WI38 (cell line): ENCODE measurements around the gene SLC38A7.
A peak's percentile ranks its signal among the peaks of the same experiment; 100 is the strongest.
"Not testable (repeated sequence)": the region's sequence is repeated elsewhere in the genome, so short reads cannot be mapped to it uniquely, and the experiment has no call there.

Experiments used
- H3K4me3 ChIP-seq: 2 replicates; pipeline ENCODE4 v1.5.1; 2011; ENCODE audit warnings: low read depth, mild to moderate bottlenecking, control low read depth, low read length
- CTCF ChIP-seq: IDR thresholded peaks from 2 replicates; pipeline ENCODE4 v1.5.1; 2012; ENCODE audit warnings: low read depth, mild to moderate bottlenecking, control low read depth, low read length

SLC38A7 gene

DNA sequence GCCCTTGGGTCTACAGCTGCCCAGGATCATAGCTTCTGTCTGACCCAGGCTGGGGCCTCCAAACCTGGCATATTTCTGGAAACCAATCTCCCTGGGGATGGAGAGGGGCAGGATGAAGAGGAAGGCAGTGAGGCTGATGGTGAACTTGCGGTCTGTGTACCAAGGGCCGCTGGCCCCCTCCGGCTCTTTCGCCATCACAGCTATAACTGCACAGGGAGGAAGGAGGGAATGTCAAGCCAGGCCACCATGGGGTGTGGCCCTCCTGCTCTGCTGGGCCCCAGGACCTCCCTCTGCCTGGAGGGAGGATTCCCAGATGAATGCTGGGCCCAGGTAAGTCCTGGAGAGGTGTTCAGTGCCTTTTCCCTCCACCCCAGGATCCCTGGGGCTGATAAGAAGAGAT is 6.3 kb downstream of the SLC38A7 start:
- H3K4me3 ChIP-seq = no peak overlapping the region
- TF ChIP-seq CTCF = no peak

DNA sequence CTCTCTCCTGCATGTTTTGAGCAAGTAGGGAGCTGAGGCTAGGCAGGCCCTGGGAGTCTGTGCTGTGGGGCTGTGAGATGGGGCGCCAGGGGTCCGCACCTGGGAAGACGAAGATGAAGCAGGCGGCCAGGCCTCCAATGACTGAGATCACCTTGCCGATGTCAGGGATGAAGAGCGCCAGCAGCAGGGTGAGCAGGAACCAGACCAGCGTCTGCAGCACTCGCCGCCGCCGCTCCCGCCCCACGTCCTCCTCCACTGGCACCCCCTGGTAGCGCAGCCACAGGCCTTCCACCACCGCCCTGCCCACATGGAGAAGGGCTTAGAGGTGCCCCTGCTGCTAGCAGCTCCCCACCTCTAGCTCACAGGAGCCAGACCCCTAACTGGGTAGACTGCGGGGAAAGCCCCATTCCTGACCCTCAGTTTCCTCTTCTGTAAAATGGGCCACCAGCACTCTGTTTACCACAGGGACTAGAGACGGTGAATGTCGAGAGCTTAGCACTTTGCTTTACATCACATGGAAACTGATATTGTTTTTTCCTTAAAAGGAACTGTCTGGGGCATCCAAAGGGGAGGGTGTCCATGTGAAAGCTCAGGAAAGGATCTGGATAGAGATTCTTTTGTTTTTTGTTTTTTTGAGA is 13.5 kb downstream of the SLC38A7 start:
- TF ChIP-seq CTCF = no peak
- no peak overlapping the region for H3K4me3 ChIP-seq

DNA sequence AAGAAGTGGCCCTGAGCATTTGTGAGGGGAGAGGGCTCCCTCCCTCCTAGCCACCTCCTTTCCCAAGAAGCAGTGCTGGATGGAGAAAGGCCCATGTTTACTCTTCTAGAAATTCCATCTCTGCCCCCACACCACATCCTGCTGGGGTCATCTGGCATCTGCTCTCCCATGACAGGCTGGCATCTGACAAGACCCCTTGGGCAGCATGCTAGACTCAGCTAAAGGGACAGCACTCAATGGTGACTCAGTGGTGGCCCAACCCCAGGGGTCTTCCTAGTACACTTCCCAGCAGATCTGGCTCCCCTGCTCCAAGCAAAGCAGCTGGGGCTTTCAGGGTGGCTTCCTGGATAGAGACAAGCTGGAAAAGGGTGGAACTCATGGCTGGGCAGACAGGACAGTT is 14.4 kb downstream of the SLC38A7 start:
- no peak overlapping the region for H3K4me3 ChIP-seq
- TF ChIP-seq CTCF = no peak

- H3K4me3 ChIP-seq = no peak overlapping the region
- no peak for TF ChIP-seq CTCF
These were observed 19.4 kb downstream of the SLC38A7 start for GRCh38 chr16:58665200-58665599.

DNA sequence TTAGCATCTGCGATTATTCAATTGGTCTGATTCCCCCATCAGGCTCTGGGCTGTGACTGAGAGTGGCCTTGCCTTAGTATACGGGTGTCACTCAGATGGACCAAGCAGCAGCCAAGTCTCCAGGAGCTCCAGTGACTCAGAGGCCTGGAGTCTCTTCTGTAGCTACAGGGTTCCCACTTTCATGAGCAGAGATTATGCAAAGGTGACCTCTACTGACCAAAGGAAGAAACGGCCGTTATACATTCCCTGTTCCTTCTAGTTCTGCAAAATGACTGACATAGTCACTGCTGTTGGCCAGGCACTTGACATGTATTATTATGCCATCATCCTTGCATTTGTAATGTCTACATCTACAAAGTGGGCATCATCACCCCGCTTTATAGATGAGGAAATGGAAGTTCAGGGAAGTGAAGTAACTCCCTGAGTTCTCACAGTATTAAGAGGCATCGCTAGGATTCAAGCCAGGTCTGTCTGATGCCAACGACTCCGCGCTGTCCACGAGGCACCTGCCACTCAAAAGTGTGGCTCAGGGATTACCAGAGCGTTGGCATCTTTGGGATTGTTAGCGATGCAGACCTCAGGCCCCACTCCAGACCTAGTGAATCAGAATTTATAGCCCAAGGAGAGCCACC is 23.3 kb downstream of the SLC38A7 start:
- H3K4me3 ChIP-seq = no peak overlapping the region
- TF ChIP-seq CTCF = peak; percentile 62

DNA sequence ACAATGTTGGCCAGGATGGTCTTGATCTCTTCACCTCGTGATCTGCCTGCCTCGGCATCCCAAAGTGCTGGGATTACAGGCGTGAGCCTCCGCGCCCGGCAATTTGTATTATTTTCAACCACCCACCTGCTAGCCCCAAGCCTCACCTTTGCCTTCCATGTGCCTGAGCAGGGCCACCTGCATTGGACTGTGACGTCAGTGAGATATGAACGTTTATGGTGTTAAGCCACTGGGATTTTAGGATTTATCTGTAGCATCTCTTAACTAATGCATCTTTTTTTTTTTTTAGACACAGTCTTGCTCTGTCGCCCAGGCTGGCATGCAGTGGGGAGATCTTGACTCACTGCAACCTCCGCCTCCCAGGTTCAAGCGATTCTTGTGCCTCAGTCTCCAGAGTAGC is 24.7 kb downstream of the SLC38A7 start:
- not testable (repeated sequence) for H3K4me3 ChIP-seq

DNA sequence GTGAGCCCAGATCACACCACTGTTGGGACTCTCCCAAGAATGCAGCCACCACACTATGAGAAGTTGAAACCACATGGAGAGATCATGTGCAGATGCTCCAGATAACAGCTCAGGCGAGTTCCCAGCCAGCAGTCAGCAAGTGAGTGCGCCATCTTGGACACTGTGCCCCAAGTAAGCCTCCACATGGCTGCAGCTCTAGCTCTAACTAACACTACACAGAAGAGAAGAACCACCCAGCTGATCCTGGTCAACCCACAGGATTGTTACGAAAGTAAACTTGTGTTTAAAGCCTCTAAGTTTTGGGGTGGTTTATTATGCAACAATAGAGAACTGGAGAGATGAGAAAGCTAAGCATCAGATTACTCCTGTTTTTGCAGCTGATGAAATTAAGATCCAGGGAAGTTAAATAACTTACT is 25.8 kb downstream of the SLC38A7 start:
- TF ChIP-seq CTCF = no peak
- no peak overlapping the region for H3K4me3 ChIP-seq

- no peak overlapping the region for H3K4me3 ChIP-seq
- no peak for TF ChIP-seq CTCF
These were observed 27.7 kb downstream of the SLC38A7 start for GRCh38 chr16:58656899-58657298.
